HEK293T (cell line): ENCODE results near the gene OR7G1.

Experiments used
- CTCF ChIA-PET: fragments of 350-600 bp; formaldehyde crosslinking; extraction: SDS; loops from one replicate; lab custom pipeline; 2021; ENCODE audit warnings: antibody characterized with exemption, inconsistent platforms; lab: Yijun Ruan, JAX
- POLR2A ChIA-PET: fragments of 350-600 bp; formaldehyde crosslinking; extraction: SDS; loops from one replicate; lab custom pipeline; 2020; ENCODE audit warnings: antibody characterized with exemption, inconsistent platforms; lab: Yijun Ruan, JAX
- DNase-seq: peaks from one replicate; pipeline ENCODE4 v3.0.0; 2012; ENCODE audit warnings: mixed read lengths; ENCODE audit errors: extremely low spot score
- ARNT ChIP-seq: fragments of 450-650 bp; IDR thresholded peaks from 2 replicates; pipeline ENCODE4 v1.6.1; 2017; ENCODE audit warnings: mild to moderate bottlenecking
- BHLHE40 ChIP-seq: fragments of 450-650 bp; IDR thresholded peaks from 2 replicates; pipeline ENCODE4 v1.6.1; 2016; ENCODE audit warnings: mild to moderate bottlenecking, moderate library complexity, borderline replicate concordance
- CTBP1 ChIP-seq: fragments of 450-650 bp; IDR thresholded peaks from 2 replicates; pipeline ENCODE4 v1.6.1; 2016; ENCODE audit warnings: borderline replicate concordance
- ELF4 ChIP-seq: fragments of 450-650 bp; IDR thresholded peaks from 2 replicates; pipeline ENCODE4 v1.6.1; 2017; ENCODE audit warnings: antibody characterized with exemption
- FOXA1 ChIP-seq: fragments of 450-650 bp; IDR thresholded peaks from 2 replicates; pipeline ENCODE4 v1.6.1; 2016; ENCODE audit warnings: mild to moderate bottlenecking
- FOXK2 ChIP-seq: fragments of 450-650 bp; IDR thresholded peaks from 2 replicates; pipeline ENCODE4 v1.6.1; 2016; ENCODE audit warnings: mild to moderate bottlenecking
- FOXM1 ChIP-seq: fragments of 450-650 bp; IDR thresholded peaks from 2 replicates; pipeline ENCODE4 v1.6.1; 2017; ENCODE audit warnings: mild to moderate bottlenecking, borderline replicate concordance
- HDGF ChIP-seq: fragments of 450-650 bp; IDR thresholded peaks from 2 replicates; pipeline ENCODE4 v1.6.1; 2017; ENCODE audit warnings: antibody characterized with exemption, borderline replicate concordance
- L3MBTL2 ChIP-seq: fragments of 450-650 bp; conservative IDR thresholded peaks from 2 replicates; pipeline ENCODE4 v1.6.1; 2016; ENCODE audit warnings: mild to moderate bottlenecking
- LEF1 ChIP-seq: fragments of 450-650 bp; IDR thresholded peaks from 2 replicates; pipeline ENCODE4 v1.6.1; 2017; ENCODE audit warnings: mild to moderate bottlenecking, borderline replicate concordance
- NFRKB ChIP-seq: fragments of 450-650 bp; IDR thresholded peaks from 2 replicates; pipeline ENCODE4 v1.6.1; 2016; ENCODE audit warnings: mild to moderate bottlenecking, moderate library complexity
- PKNOX1 ChIP-seq: fragments of 450-650 bp; IDR thresholded peaks from 2 replicates; pipeline ENCODE4 v1.6.1; 2016
- SP1 ChIP-seq: fragments of 450-650 bp; IDR thresholded peaks from 2 replicates; pipeline ENCODE4 v1.6.1; 2017
- SUZ12 ChIP-seq: fragments of 450-650 bp; IDR thresholded peaks from 2 replicates; pipeline ENCODE4 v1.6.1; 2016; ENCODE audit warnings: mild to moderate bottlenecking
- TARDBP ChIP-seq: fragments of 450-650 bp; IDR thresholded peaks from 2 replicates; pipeline ENCODE4 v1.6.1; 2016
- ZNF384 ChIP-seq: fragments of 450-650 bp; IDR thresholded peaks from 2 replicates; pipeline ENCODE4 v1.6.1; 2016

OR7G1 gene

GRCh38 chr19:9140159-9140874, 24.8 kb upstream of the OR7G1 start, which contains the start of gene ZNF317:
ZNF317 (plus strand) TSS chr19:9140397; CDS start chr19:9156017, 15,620 bp downstream.
- TF ChIP-seq HDGF (no peak), CTBP1 (no peak), FOXM1 (no peak), PKNOX1 (peak; percentile 49; the same call in 1 of the 2 replicates), L3MBTL2 (peak; percentile 85), ELF4 (peak; percentile 96)
- peak; percentile 86 for DNase-seq
- POLR2A ChIA-PET: no interaction called here
- CTCF ChIA-PET: no interaction called here

- CTCF ChIA-PET: no interaction called here
- POLR2A ChIA-PET: no interaction called here
- TF ChIP-seq L3MBTL2 (no peak; the same call in none of the 2 replicates), CTBP1 (no peak), SUZ12 (no peak), FOXK2 (no peak), ARNT (no peak), ELF4 (no peak), LEF1 (no peak), SP1 (no peak), BHLHE40 (no peak), FOXA1 (no peak), HDGF (no peak), TARDBP (no peak), PKNOX1 (no peak)
- no peak for DNase-seq
Observed at GRCh38 chr19:9139609-9140158, 24.1 kb upstream of the OR7G1 start.

DNA sequence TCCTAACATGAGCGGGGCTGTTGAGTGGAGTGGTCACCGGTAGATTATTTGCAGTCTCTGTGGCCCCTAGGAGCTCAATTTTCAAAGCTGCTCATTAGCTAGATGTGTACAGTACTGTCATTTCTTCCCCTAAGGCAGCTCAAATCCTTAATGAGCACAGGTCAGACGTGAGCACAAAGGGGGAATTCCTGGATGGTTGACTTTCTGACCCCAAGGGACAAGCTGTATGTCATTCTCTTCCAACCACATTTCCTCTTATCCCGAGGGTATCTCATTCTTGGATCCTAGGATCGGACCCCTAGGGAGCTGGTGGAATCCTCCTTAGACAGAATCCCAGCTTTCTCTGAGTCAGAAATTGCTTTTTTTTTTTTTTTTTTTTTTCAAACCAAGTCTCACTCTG, 16.9 kb upstream of the OR7G1 start:
- CTCF ChIA-PET: no interaction called here
- TF ChIP-seq HDGF (no peak), FOXK2 (no peak), PKNOX1 (no peak), ARNT (no peak), FOXM1 (no peak), SP1 (no peak), L3MBTL2 (no peak), TARDBP (no peak), SUZ12 (no peak), LEF1 (no peak), FOXA1 (no peak), ELF4 (no peak), NFRKB (no peak), BHLHE40 (no peak), ZNF384 (no peak), CTBP1 (no peak)
- no peak for DNase-seq
- POLR2A ChIA-PET: no interaction called here

- TF ChIP-seq FOXM1: no peak
- no peak for TF ChIP-seq CTBP1
- no peak for TF ChIP-seq TARDBP
- no peak for TF ChIP-seq FOXA1
- no peak for TF ChIP-seq PKNOX1
- no peak for TF ChIP-seq FOXK2
- no peak for TF ChIP-seq SUZ12
- TF ChIP-seq ELF4: no peak
- no peak for TF ChIP-seq HDGF
- POLR2A ChIA-PET: no interaction called here
- no peak for DNase-seq
- CTCF ChIA-PET: no interaction called here
Observed at GRCh38 chr19:9130965-9131364, 15.4 kb upstream of the OR7G1 start.

DNA sequence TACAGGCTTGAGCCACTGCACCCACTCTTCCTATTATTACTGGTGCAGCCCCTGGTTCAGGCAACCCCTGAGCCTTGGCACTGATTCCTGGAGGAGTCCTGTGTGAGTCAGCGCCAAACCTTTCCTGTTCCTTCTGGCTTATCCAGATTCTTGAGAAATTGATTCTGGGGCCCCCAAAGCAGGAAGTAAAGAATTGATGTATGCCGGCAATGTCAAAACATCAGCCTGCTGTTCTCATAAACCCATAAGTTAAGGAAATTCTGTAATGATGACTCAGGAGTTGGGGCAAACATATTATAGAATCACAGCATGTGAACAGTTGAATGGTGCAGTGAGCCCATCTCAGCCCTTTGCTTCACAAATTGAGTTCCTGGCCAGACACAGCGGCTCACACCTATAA, 12.6 kb upstream of the OR7G1 start:
- CTCF ChIA-PET: no interaction called here
- TF ChIP-seq FOXM1 (no peak), CTBP1 (no peak), FOXK2 (no peak), SUZ12 (no peak), SP1 (no peak), FOXA1 (no peak), L3MBTL2 (no peak), HDGF (no peak), ZNF384 (no peak), ELF4 (no peak), LEF1 (no peak), PKNOX1 (no peak), NFRKB (no peak)
- no peak for DNase-seq
- POLR2A ChIA-PET: no interaction called here
